Parathyroid adenoma (tissue), 2 donors: ENCODE data around the gene KPTN.

Experiments
- H2AFZ ChIP-seq: fragments of 300-600 bp; sonication (generic); one replicate; pipeline ENCODE4 v1.7.0; 2017; ENCODE audit warnings: antibody characterized with exemption, mild to moderate bottlenecking
- H3K27ac ChIP-seq: fragments of 300-600 bp; sonication (generic); one replicate; pipeline ENCODE4 v1.7.0; 2017
- H3K27me3 ChIP-seq: fragments of 300-600 bp; sonication (generic); one replicate; pipeline ENCODE4 v1.7.0; 2017; ENCODE audit warnings: low read length; ENCODE audit not compliant: control insufficient read depth, insufficient read depth
- H3K36me3 ChIP-seq: fragments of 300-600 bp; sonication (generic); one replicate; pipeline ENCODE4 v1.7.0; 2017; ENCODE audit warnings: low read length; ENCODE audit not compliant: control insufficient read depth, insufficient read depth
- H3K4me1 ChIP-seq: fragments of 300-600 bp; sonication (generic); one replicate; pipeline ENCODE4 v1.7.0; 2017; ENCODE audit warnings: control low read depth
- H3K4me2 ChIP-seq: fragments of 300-600 bp; sonication (generic); one replicate; pipeline ENCODE4 v1.7.0; 2017; ENCODE audit warnings: low read length
- H3K4me3 ChIP-seq: fragments of 300-600 bp; sonication (generic); one replicate; pipeline ENCODE4 v1.7.0; 2017; ENCODE audit warnings: low read depth, low read length
- H3K79me2 ChIP-seq: fragments of 300-600 bp; sonication (generic); one replicate; pipeline ENCODE4 v1.7.0; 2017; ENCODE audit warnings: control low read depth
- H3K9ac ChIP-seq: fragments of 300-600 bp; sonication (generic); one replicate; pipeline ENCODE4 v1.7.0; 2017; ENCODE audit warnings: mild to moderate bottlenecking
- H3K9me3 ChIP-seq: fragments of 300-600 bp; sonication (generic); one replicate; pipeline ENCODE4 v1.7.0; 2017; ENCODE audit warnings: low read length; ENCODE audit not compliant: control insufficient read depth
- TF ChIP-seq, protein P1 (sequence below): fragments of 300-600 bp; sonication (generic); IDR thresholded peaks from one replicate; pipeline ENCODE4 v1.7.0; 2017; ENCODE audit warnings: antibody characterized with exemption, mild to moderate bottlenecking
- donor health status: primary hyperparathyroidism.

The KPTN gene

DNA sequence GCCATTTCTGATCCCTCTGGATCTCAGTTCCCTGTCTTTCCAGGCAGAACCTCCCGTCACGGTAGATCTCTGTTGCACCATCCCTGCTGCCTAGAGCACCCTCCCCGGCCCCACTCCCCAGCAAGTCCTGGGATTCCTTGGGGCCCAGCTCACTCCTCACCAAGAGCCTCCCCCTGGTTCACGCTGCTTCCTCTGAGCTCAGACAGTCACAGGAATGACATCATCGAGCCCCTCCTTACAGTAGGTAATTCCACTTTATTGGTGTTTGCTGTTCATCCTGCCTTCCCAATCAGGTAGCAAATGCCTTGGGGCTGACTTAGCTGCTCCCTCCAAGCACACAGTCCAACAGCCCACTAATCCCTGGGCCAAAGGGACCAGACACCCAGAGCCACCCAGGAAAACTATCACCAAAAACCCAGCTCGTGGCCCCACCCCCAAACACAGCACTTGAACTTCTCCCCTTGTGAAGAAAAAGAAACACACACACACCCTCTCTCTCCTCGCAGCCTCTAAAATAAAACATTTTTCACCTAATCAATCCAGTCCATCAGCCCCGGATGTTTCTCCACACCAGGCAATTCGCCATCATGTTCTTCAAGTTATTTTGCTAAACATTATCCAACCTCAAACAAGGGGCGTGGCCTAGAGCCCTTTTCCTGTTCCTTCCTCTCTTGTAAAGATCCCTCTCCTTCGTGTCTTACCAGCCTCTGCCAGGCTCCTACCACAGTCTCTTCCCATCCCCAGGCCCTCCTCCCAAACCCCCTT, 28.3 kb upstream of the KPTN start:
- TF ChIP-seq, protein P1, sequence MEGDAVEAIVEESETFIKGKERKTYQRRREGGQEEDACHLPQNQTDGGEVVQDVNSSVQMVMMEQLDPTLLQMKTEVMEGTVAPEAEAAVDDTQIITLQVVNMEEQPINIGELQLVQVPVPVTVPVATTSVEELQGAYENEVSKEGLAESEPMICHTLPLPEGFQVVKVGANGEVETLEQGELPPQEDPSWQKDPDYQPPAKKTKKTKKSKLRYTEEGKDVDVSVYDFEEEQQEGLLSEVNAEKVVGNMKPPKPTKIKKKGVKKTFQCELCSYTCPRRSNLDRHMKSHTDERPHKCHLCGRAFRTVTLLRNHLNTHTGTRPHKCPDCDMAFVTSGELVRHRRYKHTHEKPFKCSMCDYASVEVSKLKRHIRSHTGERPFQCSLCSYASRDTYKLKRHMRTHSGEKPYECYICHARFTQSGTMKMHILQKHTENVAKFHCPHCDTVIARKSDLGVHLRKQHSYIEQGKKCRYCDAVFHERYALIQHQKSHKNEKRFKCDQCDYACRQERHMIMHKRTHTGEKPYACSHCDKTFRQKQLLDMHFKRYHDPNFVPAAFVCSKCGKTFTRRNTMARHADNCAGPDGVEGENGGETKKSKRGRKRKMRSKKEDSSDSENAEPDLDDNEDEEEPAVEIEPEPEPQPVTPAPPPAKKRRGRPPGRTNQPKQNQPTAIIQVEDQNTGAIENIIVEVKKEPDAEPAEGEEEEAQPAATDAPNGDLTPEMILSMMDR = no peak
- Histone ChIP-seq H2AFZ (no peak overlapping the region), H3K4me1 (peaks cover 23% of the 10 kb centered on the region), H3K27me3 (no peaks in the 10 kb centered on the region), H3K4me2 (peak overlapping the region; percentile 96), H3K79me2 (peaks cover 66% of the 10 kb centered on the region), H3K9me3 (no peaks in the 10 kb centered on the region), H3K36me3 (no peaks in the 10 kb centered on the region), H3K4me3 (peak overlapping the region; percentile 95), H3K27ac (peak overlapping the region; percentile 16), H3K9ac (no peak overlapping the region)

DNA sequence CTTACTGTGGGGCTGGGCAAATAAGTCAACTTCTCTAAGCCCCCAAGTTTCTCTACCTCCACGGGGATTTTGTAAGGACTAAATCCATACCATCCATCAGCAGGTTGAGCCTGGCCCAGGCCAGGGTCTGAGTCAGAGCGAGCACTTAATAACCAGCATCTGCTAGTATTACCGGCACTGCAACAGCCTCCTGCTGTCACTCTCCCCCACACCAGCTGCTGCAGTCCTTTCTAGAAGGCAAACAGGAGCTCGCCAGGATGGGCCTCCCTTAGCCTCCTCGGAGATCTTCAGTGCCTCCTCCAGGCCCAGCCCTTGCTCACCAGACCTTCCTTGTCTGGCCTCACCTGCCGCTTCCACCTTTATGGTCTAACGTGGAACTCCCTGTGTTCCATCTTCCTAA, 27.7 kb upstream of the KPTN start:
- TF ChIP-seq, protein P1 = no peak
- H3K79me2 ChIP-seq = peaks cover 71% of the 10 kb centered on the region
- H2AFZ ChIP-seq = no peak overlapping the region
- H3K4me1 ChIP-seq = peaks cover 23% of the 10 kb centered on the region
- H3K27ac ChIP-seq = peak overlapping the region; percentile 16
- H3K9ac ChIP-seq = no peak overlapping the region
- no peak overlapping the region for H3K4me3 ChIP-seq
- H3K36me3 ChIP-seq = no peaks in the 10 kb centered on the region
- peak overlapping the region; percentile 25 for H3K4me2 ChIP-seq
- H3K9me3 ChIP-seq = no peaks in the 10 kb centered on the region
- no peaks in the 10 kb centered on the region for H3K27me3 ChIP-seq

DNA sequence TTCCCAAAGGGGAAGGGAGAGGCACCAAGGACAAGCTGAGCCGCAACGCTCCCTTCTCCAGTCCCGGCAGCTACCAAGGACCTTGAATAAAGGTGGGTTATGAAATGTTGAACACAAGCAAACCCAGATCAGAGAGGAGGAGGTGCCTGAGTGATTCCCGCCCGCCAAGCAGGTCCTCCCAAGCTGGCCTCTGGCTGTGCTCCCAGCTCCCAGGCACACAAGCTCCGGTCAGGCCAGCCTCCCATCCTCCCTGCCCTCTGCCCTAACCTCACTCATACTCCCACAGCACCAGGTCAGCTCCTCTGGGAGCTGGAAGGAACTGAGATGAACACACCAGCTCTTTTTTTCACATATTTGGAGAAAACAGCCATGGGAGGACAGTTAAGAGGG, 27.1 kb upstream of the KPTN start:
- no peak overlapping the region for H3K4me3 ChIP-seq
- peaks cover 23% of the 10 kb centered on the region for H3K4me1 ChIP-seq
- H2AFZ ChIP-seq = no peak overlapping the region
- H3K9ac ChIP-seq = no peak overlapping the region
- peaks cover 76% of the 10 kb centered on the region for H3K79me2 ChIP-seq
- H3K4me2 ChIP-seq = no peak overlapping the region
- H3K9me3 ChIP-seq = no peaks in the 10 kb centered on the region
- TF ChIP-seq, protein P1 = no peak
- H3K27me3 ChIP-seq = no peaks in the 10 kb centered on the region
- no peak overlapping the region for H3K27ac ChIP-seq
- no peaks in the 10 kb centered on the region for H3K36me3 ChIP-seq

DNA sequence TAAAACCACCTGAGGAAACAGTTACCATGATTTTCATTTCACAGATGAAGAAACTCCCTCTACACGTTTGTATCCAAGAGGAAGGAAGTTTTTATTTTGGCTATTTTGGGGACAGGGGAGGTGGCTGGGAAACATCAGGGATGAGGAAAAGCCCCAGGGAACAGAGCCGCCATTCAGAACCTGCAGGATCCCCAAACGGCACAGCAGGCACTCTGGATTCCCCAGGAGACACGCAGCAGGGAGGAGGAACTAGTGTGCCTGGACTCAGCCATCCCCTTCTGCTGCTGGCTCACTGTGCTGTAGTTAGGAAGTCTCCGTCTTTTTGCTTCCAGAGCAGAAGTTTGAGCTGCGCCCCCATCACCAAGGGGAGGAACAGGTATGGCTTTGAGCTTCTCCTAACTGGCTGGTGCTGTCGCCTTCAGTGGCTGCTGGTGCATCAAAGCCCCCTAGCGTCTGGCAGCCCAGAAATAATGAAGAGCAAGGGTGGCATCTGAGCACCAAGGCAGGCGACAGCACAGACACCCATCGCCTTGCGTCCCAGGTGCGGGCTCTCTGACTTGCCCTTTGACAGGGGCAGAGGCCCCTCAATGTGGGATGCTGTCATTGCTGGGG, 26.6 kb upstream of the KPTN start:
- TF ChIP-seq, protein P1 = no peak
- no peak overlapping the region for H3K27ac ChIP-seq
- no peaks in the 10 kb centered on the region for H3K27me3 ChIP-seq
- peaks cover 79% of the 10 kb centered on the region for H3K79me2 ChIP-seq
- no peak overlapping the region for H3K9ac ChIP-seq
- no peak overlapping the region for H3K4me2 ChIP-seq
- H3K36me3 ChIP-seq = no peaks in the 10 kb centered on the region
- peaks cover 23% of the 10 kb centered on the region for H3K4me1 ChIP-seq
- no peaks in the 10 kb centered on the region for H3K9me3 ChIP-seq
- no peak overlapping the region for H3K4me3 ChIP-seq
- no peak overlapping the region for H2AFZ ChIP-seq
